NCI-H2081 treated with DMSO at 0.1 percent for 48 hours (cell line): ENCODE results near the gene RAB20.
"Not testable (repeated sequence)": the region's sequence is repeated elsewhere in the genome, so short reads cannot be mapped to it uniquely, and the experiment has no call there.

Source experiments
- DNase-seq: peaks from one replicate; lab custom pipeline; 2025; lab: John Stamatoyannopoulos, UW

RAB20 gene

GRCh38 chr13:110561344-110562035, at the start of gene RAB20:
RAB20 (minus strand) TSS chr13:110561722; CDS start chr13:110561519, 203 bp downstream.
- DNase-seq = no peak

- no peak for DNase-seq
These were observed 49.6 kb upstream of the RAB20 start for GRCh38 chr13:110610955-110611595.

GRCh38 chr13:110607675-110608224, 46.2 kb upstream of the RAB20 start:
- no peak for DNase-seq

GRCh38 chr13:110606281-110606680, 44.8 kb upstream of the RAB20 start:
- not testable (repeated sequence) for DNase-seq

- DNase-seq = no peak
These were observed 43.6 kb upstream of the RAB20 start for GRCh38 chr13:110605132-110605531.

- DNase-seq = no peak
These were observed 39.5 kb upstream of the RAB20 start for GRCh38 chr13:110600980-110601379.

- DNase-seq = no peak
These were observed 38.8 kb upstream of the RAB20 start for GRCh38 chr13:110600261-110600819.

GRCh38 chr13:110597041-110597689, 35.6 kb upstream of the RAB20 start:
- no peak for DNase-seq

- DNase-seq = no peak
These were observed 32.1 kb upstream of the RAB20 start for GRCh38 chr13:110593430-110594130.

GRCh38 chr13:110592665-110593064, 31.1 kb upstream of the RAB20 start:
- DNase-seq = no peak

GRCh38 chr13:110590577-110590976, 29.1 kb upstream of the RAB20 start:
- DNase-seq = no peak

GRCh38 chr13:110589793-110590390, 28.4 kb upstream of the RAB20 start:
- no peak for DNase-seq

GRCh38 chr13:110583178-110583865, 21.8 kb upstream of the RAB20 start:
- no peak for DNase-seq

GRCh38 chr13:110582421-110582954, 21.0 kb upstream of the RAB20 start:
- no peak for DNase-seq

- no peak for DNase-seq
These were observed 20.1 kb upstream of the RAB20 start for GRCh38 chr13:110581506-110582185.

- no peak for DNase-seq
These were observed 19.3 kb upstream of the RAB20 start for GRCh38 chr13:110580800-110581199.

- no peak for DNase-seq
These were observed 16.8 kb upstream of the RAB20 start for GRCh38 chr13:110578363-110578762.

GRCh38 chr13:110576736-110577476, 15.4 kb upstream of the RAB20 start:
- DNase-seq = no peak

- DNase-seq = no peak
These were observed 14.5 kb upstream of the RAB20 start for GRCh38 chr13:110576070-110576394.
